Kidney epithelial cell (primary cell): ENCODE results near the gene ALDH1A1. TPM values are rescaled to one million over a fixed set of nuclear protein-coding genes. Genes with fewer than 3 reads are reported as not detected.
"Not testable (repeated sequence)": the region's sequence is repeated elsewhere in the genome, so short reads cannot be mapped to it uniquely, and the experiment has no call there.

ENCODE experiments used
- DNase-seq: peaks from one replicate; pipeline ENCODE4 v3.0.0-alpha.2; 2010; ENCODE audit warnings: low read depth
- H3K27me3 ChIP-seq: 2 replicates; pipeline ENCODE4 v1.6.0; 2011; ENCODE audit warnings: low read length; ENCODE audit not compliant: control insufficient read depth, insufficient read depth
- H3K36me3 ChIP-seq: 2 replicates; pipeline ENCODE4 v1.5.1; 2011; ENCODE audit warnings: low read length; ENCODE audit not compliant: control insufficient read depth, insufficient read depth
- H3K4me3 ChIP-seq: 2 replicates; pipeline ENCODE4 v1.5.1; 2011; ENCODE audit warnings: low read depth, mild to moderate bottlenecking, control low read depth, low read length
- CTCF ChIP-seq: IDR thresholded peaks from 2 replicates; pipeline ENCODE4 v1.5.1; 2011; ENCODE audit warnings: mild to moderate bottlenecking, moderate library complexity, low read length, control low read depth, inconsistent platforms; ENCODE audit not compliant: insufficient read depth, poor library complexity, severe bottlenecking
- total RNA-seq: library from RNA; depleted of rRNA; stranded (reverse); fragments of >200 nt; gene quantifications from 2 replicates; pipeline ENCODE4 v1.2.3, GENCODE V29; 2015

The ALDH1A1 gene
- total RNA-seq, 1 donor from 2014 or later, result 3.6 TPM

- Histone ChIP-seq H3K27me3 (no peaks in the 10 kb centered on the region), H3K36me3 (no peaks in the 10 kb centered on the region), H3K4me3 (no peak overlapping the region)
- no peak for DNase-seq
- no peak for TF ChIP-seq CTCF
These were observed 79.4 kb downstream of the ALDH1A1 start for GRCh38 chr9:72873456-72873855.

- DNase-seq, result no peak
- Histone ChIP-seq H3K4me3 (no peak overlapping the region), H3K27me3 (no peaks in the 10 kb centered on the region), H3K36me3 (no peaks in the 10 kb centered on the region)
- no peak for TF ChIP-seq CTCF
These were observed 80.1 kb downstream of the ALDH1A1 start for GRCh38 chr9:72872718-72873117.

GRCh38 chr9:72871685-72872084, 81.2 kb downstream of the ALDH1A1 start:
- Histone ChIP-seq H3K4me3 (no peak overlapping the region), H3K36me3 (no peaks in the 10 kb centered on the region), H3K27me3 (no peaks in the 10 kb centered on the region)
- DNase-seq, result no peak
- TF ChIP-seq CTCF, result peak; percentile 27

GRCh38 chr9:72864327-72864726, 88.5 kb downstream of the ALDH1A1 start:
- no peak overlapping the region for H3K4me3 ChIP-seq
- H3K36me3 ChIP-seq, result no peaks in the 10 kb centered on the region
- no peak for DNase-seq
- no peak for TF ChIP-seq CTCF
- no peaks in the 10 kb centered on the region for H3K27me3 ChIP-seq

- DNase-seq, result no peak
- Histone ChIP-seq H3K36me3 (no peaks in the 10 kb centered on the region), H3K27me3 (no peaks in the 10 kb centered on the region), H3K4me3 (no peak overlapping the region)
- no peak for TF ChIP-seq CTCF
These were observed 89.3 kb downstream of the ALDH1A1 start for GRCh38 chr9:72863456-72864094.

- H3K27me3 ChIP-seq, DNase-seq, H3K36me3 ChIP-seq, H3K4me3 ChIP-seq: not testable (repeated sequence)
These were observed 90.1 kb downstream of the ALDH1A1 start for GRCh38 chr9:72862788-72863187.
